Esophagus squamous epithelium (tissue), 5 donors: Measurements from ENCODE around the gene SLC39A7. TPM values are rescaled to one million over a fixed set of nuclear protein-coding genes. Genes with fewer than 3 reads are reported as not detected.
A peak's percentile ranks its signal among the peaks of the same experiment; 100 is the strongest.

Source experiments
- DNase-seq: peaks from one replicate; lab custom pipeline; 2025; lab: John Stamatoyannopoulos, UW
- H3K27ac ChIP-seq, 4 donors: fragments of 200-600 bp; sonication (generic); one replicate each; pipeline ENCODE4 v1.5.1; 2016 to 2019; ENCODE audit warnings: mild to moderate bottlenecking in 1 of 4
- H3K27me3 ChIP-seq, 4 donors: fragments of 200-600 bp; sonication (generic); 1 replicate in 3 of 4; 2 replicates in 1 of 4; pipeline versions ENCODE4 v1.5.1 to v1.6.0; 2017 to 2021; ENCODE audit warnings: antibody characterized with exemption in 1 of 4
- H3K36me3 ChIP-seq, 3 donors: fragments of 200-600 bp; sonication (generic); one replicate each; pipeline ENCODE4 v1.5.1; 2016 to 2019
- H3K4me1 ChIP-seq, 3 donors: fragments of 200-600 bp; sonication (generic); one replicate each; pipeline ENCODE4 v1.5.1; 2017 to 2019
- H3K4me3 ChIP-seq, 4 donors: fragments of 200-600 bp; sonication (generic); 1 replicate in 3 of 4; 2 replicates in 1 of 4; pipeline ENCODE4 v1.5.1; 2016 to 2019; ENCODE audit warnings: mild to moderate bottlenecking in 2 of 4, moderate library complexity in 1 of 4
- H3K9me3 ChIP-seq, 3 donors: fragments of 200-600 bp; sonication (generic); one replicate each; pipeline ENCODE4 v1.5.1; 2016 to 2019
- POLR2A ChIP-seq, 4 donors: fragments of 450-650 bp; IDR thresholded peaks; one replicate each; pipeline ENCODE4 v1.6.1; 2017; ENCODE audit warnings: antibody characterized with exemption in 4 of 4, mild to moderate bottlenecking in 4 of 4, moderate library complexity in 3 of 4
- WGBS, 2 donors: methylation state at CpG; one replicate each; pipeline ENCODE4 v1.1.5; 2018; 5-methylcytosine and 5-hydroxymethylcytosine counted together
- intact Hi-C: fragments of 100-400 bp; cut with DNase I; formaldehyde crosslinking; loops from one replicate; pipeline ENCODE4 v1.15.0; 2022
- total RNA-seq, 4 donors: library from RNA; depleted of rRNA; stranded (reverse); fragments of >200 nt; gene quantifications; one replicate each; pipeline ENCODE4 v1.1.0, GENCODE V29; 2016
- TF ChIP-seq, protein P1 (sequence below), 6 experiments: fragments of 450-650 bp in 4 of 6; fragments of 200-600 bp in 2 of 6; sonication (generic) in 2 of 6; IDR thresholded peaks; one replicate each; pipeline ENCODE4 v1.5.1; 2016 to 2019; ENCODE audit warnings: antibody characterized with exemption in 6 of 6, mild to moderate bottlenecking in 4 of 6, moderate library complexity in 4 of 6
- donor health status: DM: yes; HTN: yes; CAD: no.

The SLC39A7 gene
- total RNA-seq, 4 donors from 2014 or later = 43.1 to 72.4 (median 62.4) TPM

GRCh38 chr6:33213166-33213988 lies 12.7 kb downstream of the SLC39A7 start:
- TF ChIP-seq POLR2A (IDR thresholded peaks at IDR 0.05) = no peak
- TF ChIP-seq, protein P1, sequence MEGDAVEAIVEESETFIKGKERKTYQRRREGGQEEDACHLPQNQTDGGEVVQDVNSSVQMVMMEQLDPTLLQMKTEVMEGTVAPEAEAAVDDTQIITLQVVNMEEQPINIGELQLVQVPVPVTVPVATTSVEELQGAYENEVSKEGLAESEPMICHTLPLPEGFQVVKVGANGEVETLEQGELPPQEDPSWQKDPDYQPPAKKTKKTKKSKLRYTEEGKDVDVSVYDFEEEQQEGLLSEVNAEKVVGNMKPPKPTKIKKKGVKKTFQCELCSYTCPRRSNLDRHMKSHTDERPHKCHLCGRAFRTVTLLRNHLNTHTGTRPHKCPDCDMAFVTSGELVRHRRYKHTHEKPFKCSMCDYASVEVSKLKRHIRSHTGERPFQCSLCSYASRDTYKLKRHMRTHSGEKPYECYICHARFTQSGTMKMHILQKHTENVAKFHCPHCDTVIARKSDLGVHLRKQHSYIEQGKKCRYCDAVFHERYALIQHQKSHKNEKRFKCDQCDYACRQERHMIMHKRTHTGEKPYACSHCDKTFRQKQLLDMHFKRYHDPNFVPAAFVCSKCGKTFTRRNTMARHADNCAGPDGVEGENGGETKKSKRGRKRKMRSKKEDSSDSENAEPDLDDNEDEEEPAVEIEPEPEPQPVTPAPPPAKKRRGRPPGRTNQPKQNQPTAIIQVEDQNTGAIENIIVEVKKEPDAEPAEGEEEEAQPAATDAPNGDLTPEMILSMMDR (IDR thresholded peaks at IDR 0.05) = no peak
- intact Hi-C loops = no loop called here
- Histone ChIP-seq H3K9me3 (no peaks in the 10 kb centered on the region), H3K27me3 (peaks cover 0 to 14% (median 0%) of the 10 kb centered on the region in 4 donors), H3K36me3 (peaks cover 0 to 31% (median 4%) of the 10 kb centered on the region in 3 donors), H3K4me3 (peak overlapping the region; percentile 6 to 65 (median 41)), H3K27ac (peak overlapping the region in 3 of 4 donors; percentile 15 to 50 (median 39)), H3K4me1 (peaks cover 14 to 39% (median 22%) of the 10 kb centered on the region in 3 donors)
- no peak for DNase-seq
- 2 to 3% methylated on average over 20 to 33 of the region's 43 CpGs for WGBS, 2 donors

- intact Hi-C loops = no loop called here
- Histone ChIP-seq H3K4me1 (peaks cover 8 to 35% (median 20%) of the 10 kb centered on the region in 3 donors), H3K36me3 (peaks cover 0 to 31% (median 4%) of the 10 kb centered on the region in 3 donors), H3K27me3 (peaks cover 0 to 17% (median 0%) of the 10 kb centered on the region in 4 donors), H3K4me3 (peak overlapping the region in 3 of 4 donors; percentile 39 to 65 (median 43)), H3K27ac (peak overlapping the region in 3 of 4 donors; percentile 15 to 50 (median 39)), H3K9me3 (no peaks in the 10 kb centered on the region)
- TF ChIP-seq POLR2A (IDR thresholded peaks at IDR 0.05) = no peak
- TF ChIP-seq, protein P1 (IDR thresholded peaks at IDR 0.05) = no peak
- 20 to 31% methylated on average over 9 of the region's 9 CpGs for WGBS, 2 donors
- DNase-seq = no peak
Observed at GRCh38 chr6:33213989-33214335, 13.3 kb downstream of the SLC39A7 start.

GRCh38 chr6:33215271-33216116 lies 14.8 kb downstream of the SLC39A7 start:
- Histone ChIP-seq H3K27me3 (peaks cover 0 to 25% (median 0%) of the 10 kb centered on the region in 4 donors), H3K36me3 (peaks cover 0 to 18% (median 4%) of the 10 kb centered on the region in 3 donors), H3K4me1 (peaks cover 7 to 23% (median 18%) of the 10 kb centered on the region in 3 donors), H3K9me3 (no peaks in the 10 kb centered on the region), H3K4me3 (no peak overlapping the region), H3K27ac (no peak overlapping the region)
- TF ChIP-seq, protein P1 (IDR thresholded peaks at IDR 0.05) = no peak
- no peak for TF ChIP-seq POLR2A (IDR thresholded peaks at IDR 0.05)
- intact Hi-C loops = no loop called here
- no peak for DNase-seq
- 70 to 83% methylated on average over 6 to 7 of the region's 9 CpGs for WGBS, 2 donors

- TF ChIP-seq, protein P1 (IDR thresholded peaks at IDR 0.05) = no peak
- no peak for TF ChIP-seq POLR2A (IDR thresholded peaks at IDR 0.05)
- H3K27me3 ChIP-seq = peaks cover 0 to 32% (median 0%) of the 10 kb centered on the region in 4 donors
- peaks cover 7 to 23% (median 18%) of the 10 kb centered on the region in 3 donors for H3K4me1 ChIP-seq
- DNase-seq = no peak
- intact Hi-C loops = no loop called here
- H3K36me3 ChIP-seq = peaks cover 0 to 11% (median 4%) of the 10 kb centered on the region in 3 donors
- no peaks in the 10 kb centered on the region for H3K9me3 ChIP-seq
- no peak overlapping the region for H3K4me3 ChIP-seq
- 86 to 100% methylated on average over 2 of the region's 4 CpGs for WGBS, 2 donors
- H3K27ac ChIP-seq = no peak overlapping the region
Observed at GRCh38 chr6:33216117-33216649, 15.5 kb downstream of the SLC39A7 start.
